ENCODE data around the gene PRXL2B.

The PRXL2B gene

DNA sequence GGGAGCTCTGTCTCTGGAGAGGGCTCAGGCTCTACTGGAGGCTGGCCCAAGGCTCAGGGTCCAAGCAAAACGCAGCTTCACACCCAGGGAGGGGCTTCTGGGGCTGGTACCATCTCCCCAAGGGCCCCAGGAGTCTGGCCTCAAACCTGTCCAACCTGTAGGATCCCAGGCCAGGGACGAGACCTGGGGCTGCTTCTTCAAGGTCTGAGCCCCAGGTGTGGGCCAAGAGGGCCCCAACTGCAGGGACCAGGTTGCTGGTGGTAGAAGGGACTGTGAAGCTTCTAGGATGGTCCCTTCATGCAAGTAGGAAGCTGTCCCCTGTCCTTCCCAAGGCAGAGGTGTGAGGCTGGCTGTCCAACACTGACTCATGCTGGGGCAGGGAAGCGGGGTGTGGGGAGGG, 54.0 kb downstream of the PRXL2B start:
- Histone ChIP-seq H3K27me3 (ENCODE audit: insufficient read depth, poor library complexity, severe bottlenecking) (no peaks in the 10 kb centered on the region), H3K4me3 (replicated peaks; ENCODE audit: insufficient read depth, low read length) (no peak overlapping the region), H3K27ac (replicated peaks) (no peak overlapping the region)
- no peak for DNase-seq (ENCODE audit: low read depth in 1 of 2, low spot score in 1 of 2)
- TF ChIP-seq REST (IDR thresholded peaks at IDR 0.05; ENCODE audit: insufficient replicate concordance, low read depth) (no peak), SPI1 (IDR thresholded peaks at IDR 0.05; ENCODE audit: borderline replicate concordance, low read depth) (no peak), POLR2AphosphoS5 (IDR thresholded peaks at IDR 0.05; ENCODE audit: low read depth) (no peak), GABPA (IDR thresholded peaks at IDR 0.05; ENCODE audit: low read depth) (no peak)
- TF ChIP-seq, protein P1, sequence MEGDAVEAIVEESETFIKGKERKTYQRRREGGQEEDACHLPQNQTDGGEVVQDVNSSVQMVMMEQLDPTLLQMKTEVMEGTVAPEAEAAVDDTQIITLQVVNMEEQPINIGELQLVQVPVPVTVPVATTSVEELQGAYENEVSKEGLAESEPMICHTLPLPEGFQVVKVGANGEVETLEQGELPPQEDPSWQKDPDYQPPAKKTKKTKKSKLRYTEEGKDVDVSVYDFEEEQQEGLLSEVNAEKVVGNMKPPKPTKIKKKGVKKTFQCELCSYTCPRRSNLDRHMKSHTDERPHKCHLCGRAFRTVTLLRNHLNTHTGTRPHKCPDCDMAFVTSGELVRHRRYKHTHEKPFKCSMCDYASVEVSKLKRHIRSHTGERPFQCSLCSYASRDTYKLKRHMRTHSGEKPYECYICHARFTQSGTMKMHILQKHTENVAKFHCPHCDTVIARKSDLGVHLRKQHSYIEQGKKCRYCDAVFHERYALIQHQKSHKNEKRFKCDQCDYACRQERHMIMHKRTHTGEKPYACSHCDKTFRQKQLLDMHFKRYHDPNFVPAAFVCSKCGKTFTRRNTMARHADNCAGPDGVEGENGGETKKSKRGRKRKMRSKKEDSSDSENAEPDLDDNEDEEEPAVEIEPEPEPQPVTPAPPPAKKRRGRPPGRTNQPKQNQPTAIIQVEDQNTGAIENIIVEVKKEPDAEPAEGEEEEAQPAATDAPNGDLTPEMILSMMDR (IDR thresholded peaks at IDR 0.05; ENCODE audit: insufficient read depth, low read length), result no peak
